Measurements from ENCODE around the gene GNG12.
"Not testable (repeated sequence)": the region's sequence is repeated elsewhere in the genome, so short reads cannot be mapped to it uniquely, and the experiment has no call there.

The GNG12 gene

GRCh38 chr1:67733681-67734322 lies 99.5 kb downstream of the GNG12 start:
- no peak for DNase-seq (ENCODE audit: low spot score)

GRCh38 chr1:67732750-67733151 lies 100.5 kb downstream of the GNG12 start:
- no peak for DNase-seq (ENCODE audit: low spot score)

- DNase-seq (ENCODE audit: low spot score) = no peak
Measured at GRCh38 chr1:67731322-67731721, 101.9 kb downstream of the GNG12 start.

GRCh38 chr1:67730312-67730711 lies 103.0 kb downstream of the GNG12 start:
- DNase-seq (ENCODE audit: low spot score) = not testable (repeated sequence)

- no peak for DNase-seq (ENCODE audit: low spot score)
Measured at GRCh38 chr1:67729872-67730271, 103.4 kb downstream of the GNG12 start.

DNA sequence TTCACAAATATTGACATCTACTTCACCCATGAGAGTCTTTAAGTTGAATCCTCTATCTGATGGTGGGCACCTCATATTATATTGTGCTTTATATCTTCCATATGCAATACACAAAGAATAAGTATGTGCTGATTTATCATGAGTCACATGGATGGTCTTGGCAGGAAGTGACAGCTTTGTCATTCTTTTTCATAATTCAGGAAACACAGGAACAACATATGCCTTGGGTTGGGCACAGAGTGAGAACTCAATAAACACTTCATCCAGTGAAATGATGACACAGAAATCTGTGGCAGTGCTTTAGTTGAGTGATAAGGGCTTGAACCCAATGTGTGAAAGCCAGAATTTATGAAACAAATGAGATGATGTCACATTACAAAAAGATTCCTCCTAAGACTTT lies 107.0 kb downstream of the GNG12 start:
- DNase-seq (ENCODE audit: low spot score) = no peak

DNA sequence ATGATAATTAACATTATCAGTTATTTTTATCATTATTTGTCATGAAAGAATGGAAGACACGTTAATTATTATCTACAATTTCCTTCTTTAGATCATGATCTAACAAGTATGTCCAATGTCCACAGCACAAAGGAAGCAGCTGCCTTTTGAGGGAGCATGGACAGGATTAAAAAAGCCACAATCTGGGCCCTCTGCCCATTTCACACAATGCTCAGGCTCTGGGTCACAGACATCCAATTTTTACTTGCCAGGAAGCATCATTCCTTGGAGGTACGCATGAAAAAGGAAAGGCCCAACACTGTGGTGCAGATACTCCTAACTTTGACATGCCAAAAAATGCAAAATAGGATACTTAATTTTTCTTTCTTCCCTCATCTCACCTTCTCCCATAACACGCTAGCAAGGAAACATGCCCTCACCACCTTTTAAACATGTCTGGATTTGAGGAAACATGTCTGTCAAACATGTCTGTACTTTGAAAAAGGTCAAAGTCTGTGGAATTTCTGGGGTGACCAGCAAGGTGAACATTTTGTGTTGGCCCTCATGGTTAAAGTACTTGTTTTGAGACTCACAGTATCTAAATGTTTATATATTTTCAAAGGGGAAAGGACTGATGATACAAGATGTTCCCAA lies 108.2 kb downstream of the GNG12 start:
- peak; percentile 63 for DNase-seq (ENCODE audit: low spot score)

- no peak for DNase-seq (ENCODE audit: low spot score)
Measured at GRCh38 chr1:67723620-67724019, 109.6 kb downstream of the GNG12 start.

DNA sequence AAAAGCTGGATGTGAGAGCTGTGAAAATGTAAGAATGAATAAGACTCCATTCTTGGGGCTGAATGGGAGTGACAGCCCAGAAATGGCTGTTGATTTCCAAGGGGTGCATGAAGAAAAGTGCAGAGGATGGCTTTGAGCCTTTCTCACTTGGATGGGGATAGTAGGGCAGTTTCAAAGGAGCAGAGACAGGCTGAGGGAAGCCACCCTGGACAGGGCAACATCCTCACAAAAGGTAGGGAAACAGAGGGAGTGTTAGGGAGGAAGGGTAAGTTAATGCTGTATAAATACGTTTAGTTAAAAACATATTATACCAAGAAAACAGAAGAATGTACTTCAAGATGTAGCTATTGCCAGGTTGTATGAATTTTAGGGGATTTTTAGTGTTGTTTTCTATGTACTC lies 110.1 kb downstream of the GNG12 start:
- no peak for DNase-seq (ENCODE audit: low spot score)

DNA sequence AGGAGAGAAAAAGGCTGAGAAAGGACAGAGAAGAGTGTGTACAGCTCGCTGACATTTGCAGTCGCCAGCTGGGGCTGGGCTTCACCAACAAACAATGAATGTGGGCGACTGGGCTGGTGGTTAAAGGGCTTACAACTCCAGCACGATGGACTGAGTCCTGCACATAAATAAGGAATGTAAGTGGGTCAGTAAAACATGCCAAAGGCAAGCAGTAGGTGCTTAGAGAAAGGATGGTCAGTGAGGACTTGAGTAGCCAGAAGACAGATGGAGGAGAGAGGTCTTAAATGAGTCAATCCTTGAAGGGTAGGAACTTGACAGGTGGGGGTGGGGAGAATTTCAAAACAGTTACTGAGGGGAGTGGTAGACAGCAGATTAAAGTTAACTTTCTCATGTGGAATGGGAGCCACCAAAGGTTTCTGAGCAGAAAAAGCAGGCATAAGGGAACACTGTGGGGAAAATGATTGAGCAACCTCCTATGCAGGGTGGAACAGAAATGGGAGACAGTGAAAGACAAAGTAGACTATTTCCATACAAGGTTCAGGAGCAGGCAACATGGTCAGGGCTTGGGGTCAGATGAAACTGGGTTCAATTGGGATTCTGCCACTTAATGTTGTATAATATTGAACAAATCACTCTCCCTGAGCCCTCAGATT lies 110.8 kb downstream of the GNG12 start:
- DNase-seq (ENCODE audit: low spot score) = no peak

DNA sequence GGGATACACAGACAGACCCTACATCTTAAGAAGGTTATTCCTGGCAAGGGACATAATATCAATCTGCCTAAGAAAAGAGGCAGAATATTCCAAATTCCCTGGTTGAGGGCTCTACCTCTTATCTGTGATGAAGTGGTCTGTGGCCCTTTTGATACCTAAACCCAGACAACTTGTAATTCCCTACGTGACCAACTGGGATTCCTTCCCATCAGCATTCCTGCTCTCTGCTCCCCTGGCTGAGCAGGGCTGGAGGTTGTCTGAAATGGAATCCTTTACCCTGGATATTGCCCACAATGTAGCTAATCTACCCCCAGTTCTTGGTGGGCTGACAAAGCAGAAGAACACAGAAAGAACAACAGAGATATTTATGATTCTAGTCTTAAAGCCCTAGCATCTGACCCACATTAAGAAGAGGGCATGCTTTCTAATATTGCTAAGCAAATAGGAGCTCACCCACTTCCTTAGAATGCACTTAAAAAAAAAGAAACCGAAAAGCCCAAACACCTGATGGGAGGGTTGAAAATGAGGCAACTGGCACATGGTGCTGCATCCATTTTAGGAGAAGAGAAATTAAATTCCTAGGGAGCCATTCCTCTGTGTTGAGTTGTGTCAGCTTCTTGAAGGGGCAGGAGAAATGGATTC lies 111.5 kb downstream of the GNG12 start:
- no peak for DNase-seq (ENCODE audit: low spot score)

- no peak for DNase-seq (ENCODE audit: low spot score)
Measured at GRCh38 chr1:67721112-67721511, 112.2 kb downstream of the GNG12 start.

DNA sequence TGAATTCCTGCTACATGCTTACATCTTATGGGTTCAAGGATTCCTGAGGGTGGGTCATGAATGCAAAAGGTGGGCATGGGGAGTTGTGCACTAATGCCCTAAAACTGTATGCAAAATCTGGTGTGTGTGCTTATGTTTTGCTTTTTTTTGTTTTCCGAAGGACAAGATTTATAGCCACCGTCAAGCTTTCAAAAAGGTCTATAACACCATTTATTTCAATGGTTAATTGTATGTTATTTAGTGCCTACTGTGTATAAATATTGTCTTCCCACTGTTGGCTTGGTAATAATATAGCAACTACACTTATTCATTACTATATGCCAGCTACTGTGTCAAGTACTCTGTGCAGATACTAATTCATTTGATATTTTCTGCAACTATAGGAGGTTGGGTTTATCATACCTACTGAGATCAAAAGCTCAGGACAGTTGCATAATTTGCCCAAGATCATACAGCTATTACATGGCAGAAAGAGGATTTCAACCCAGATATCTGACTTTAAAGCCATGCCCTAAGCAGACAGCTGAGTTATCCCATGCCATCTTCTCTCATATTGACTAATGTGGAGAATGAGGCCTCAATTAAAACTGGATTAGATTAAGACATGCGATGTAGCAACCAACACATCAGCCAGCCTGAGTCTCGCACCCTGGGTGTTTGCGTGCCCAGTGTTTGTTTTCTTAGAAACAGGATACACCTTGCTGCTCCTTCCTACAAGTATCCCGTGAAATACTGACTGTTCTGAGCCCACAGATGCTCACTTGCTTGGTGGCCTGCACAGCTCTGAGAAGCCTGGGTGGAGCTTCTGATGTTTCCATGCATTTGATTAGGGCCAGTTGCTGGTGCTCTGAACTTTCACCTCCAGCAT lies 113.7 kb downstream of the GNG12 start:
- no peak for DNase-seq (ENCODE audit: low spot score)

- no peak for DNase-seq (ENCODE audit: low spot score)
Measured at GRCh38 chr1:67717876-67718275, 115.4 kb downstream of the GNG12 start.

DNA sequence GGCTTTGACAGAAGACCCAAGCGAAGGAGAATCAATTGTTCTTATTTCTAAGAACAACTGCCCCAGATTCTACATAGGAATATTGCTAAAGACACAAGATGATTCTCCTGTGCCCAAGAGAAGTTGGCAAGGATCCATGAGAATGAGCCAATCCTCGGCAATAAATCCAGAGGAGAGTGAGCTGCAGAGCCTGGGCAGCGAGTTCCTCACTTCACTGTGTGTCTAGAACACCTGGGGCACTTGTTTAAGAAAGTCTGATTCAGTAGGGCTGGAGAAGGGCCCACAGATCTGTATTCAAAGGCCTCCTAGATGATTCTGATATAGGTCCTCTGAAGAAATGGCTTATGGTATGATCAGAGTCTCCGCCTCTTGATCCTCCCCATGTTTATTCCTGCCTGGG lies 116.5 kb downstream of the GNG12 start:
- no peak for DNase-seq (ENCODE audit: low spot score)

DNA sequence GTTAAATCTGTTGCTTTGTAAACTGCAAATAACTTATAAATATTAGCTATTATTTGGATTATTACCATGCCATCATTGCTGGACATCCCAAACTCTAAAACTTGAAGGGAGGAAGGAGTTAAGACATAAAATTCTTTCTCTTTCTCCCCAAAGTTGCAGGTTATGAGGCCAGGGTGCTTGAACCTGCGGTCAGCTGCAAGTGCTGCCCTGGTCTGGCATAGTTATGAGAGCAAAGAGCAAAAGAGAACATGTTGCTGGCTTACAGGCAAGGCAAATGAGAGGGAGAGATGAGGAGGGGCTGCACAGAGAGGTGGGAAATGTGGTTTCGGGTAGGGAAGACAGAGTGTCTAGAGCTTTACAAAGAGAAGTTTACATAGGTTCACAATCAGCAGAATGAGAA lies 117.4 kb downstream of the GNG12 start:
- no peak for DNase-seq (ENCODE audit: low spot score)

DNA sequence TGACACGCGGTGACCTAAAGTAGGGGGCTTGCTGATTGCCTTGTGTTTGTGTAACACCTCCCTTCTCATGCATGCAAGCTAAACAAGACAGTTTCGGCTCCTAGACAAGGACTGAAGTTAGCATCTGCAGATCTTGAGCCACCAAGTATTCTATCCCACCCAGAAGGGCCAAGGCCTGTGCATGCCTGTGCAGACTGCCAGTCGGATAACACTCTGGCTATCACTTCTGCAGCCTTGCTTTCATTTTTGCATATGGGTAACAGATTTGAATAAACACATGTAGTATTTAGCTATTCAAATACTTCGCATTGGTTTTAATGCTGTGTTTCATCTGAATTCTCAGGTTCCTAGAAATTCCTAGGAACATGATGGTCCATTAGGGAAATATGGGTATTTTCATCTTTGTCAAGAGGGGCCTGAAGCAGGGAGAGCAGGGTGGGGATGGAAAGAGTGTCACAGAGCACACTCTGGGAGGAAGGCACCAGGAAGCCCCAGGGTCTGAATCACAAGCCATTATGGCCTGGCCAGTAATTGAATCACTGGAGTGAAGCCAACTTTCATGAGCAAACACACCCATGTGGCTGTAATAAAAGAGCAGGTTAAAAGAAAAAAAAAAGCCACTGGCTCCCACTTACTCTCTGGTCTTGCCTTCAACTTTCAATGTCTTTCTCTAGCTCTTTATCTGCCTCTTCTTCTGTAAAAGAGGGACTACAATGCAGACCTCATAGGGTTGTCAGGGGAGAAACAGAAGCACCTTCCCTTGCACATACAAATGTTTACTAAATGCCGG lies 120.0 kb downstream of the GNG12 start:
- DNase-seq (ENCODE audit: low spot score) = peak; percentile 58

GRCh38 chr1:67711855-67712212 lies 121.4 kb downstream of the GNG12 start:
- DNase-seq (ENCODE audit: low spot score) = no peak

DNA sequence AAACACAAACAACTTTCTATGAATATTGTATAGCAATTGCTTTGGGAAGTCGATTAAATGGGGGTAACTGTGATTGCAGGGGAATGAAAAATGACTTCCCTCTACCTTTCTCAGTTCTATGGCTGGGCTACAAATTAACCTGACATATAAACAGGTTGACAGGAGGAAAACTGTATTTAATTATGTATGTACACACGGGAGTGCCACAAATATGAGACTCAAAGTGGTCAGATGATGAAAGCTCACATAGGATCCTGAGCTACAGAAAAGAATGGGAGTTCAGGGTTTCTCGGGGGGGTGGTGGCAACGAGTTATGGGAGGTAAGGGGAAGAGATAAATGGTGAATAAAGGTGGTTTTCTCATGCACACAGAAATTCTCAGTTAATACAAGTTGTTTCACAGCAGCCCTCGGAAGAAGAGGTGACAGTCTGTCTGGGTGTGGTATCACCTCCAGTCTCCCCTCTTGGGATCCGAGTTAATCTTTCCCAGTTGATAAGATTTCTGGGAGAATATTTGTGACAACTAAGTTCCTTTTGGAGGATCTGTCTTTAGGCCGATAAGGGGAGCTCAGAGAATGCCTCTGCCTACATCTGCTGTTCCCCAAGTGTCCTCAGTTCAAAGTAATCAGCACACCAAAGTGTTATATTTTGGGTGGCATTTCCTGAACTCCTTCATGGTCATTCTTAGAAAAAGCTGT lies 122.0 kb downstream of the GNG12 start:
- no peak for DNase-seq (ENCODE audit: low spot score)

GRCh38 chr1:67710417-67710816 lies 122.8 kb downstream of the GNG12 start:
- peak; percentile 30 for DNase-seq (ENCODE audit: low spot score)

- no peak for DNase-seq (ENCODE audit: low spot score)
Measured at GRCh38 chr1:67708606-67709005, 124.7 kb downstream of the GNG12 start.

Data from GM03348 (cell line).